ENCODE measurements around the gene DDX47.
"Not testable (repeated sequence)": the region's sequence is repeated elsewhere in the genome, so short reads cannot be mapped to it uniquely, and the experiment has no call there.

DDX47 gene

GRCh38 chr12:12823300-12823699 is 10.2 kb downstream of the DDX47 start:
- DNase-seq, result no peak

GRCh38 chr12:12823811-12824210 is 10.7 kb downstream of the DDX47 start:
- DNase-seq, result no peak

- no peak for DNase-seq
These were observed 22.4 kb downstream of the DDX47 start for GRCh38 chr12:12835378-12836146.

GRCh38 chr12:12836571-12836970 is 23.4 kb downstream of the DDX47 start:
- no peak for DNase-seq

GRCh38 chr12:12837025-12837812 is 24.1 kb downstream of the DDX47 start:
- DNase-seq, result peak; percentile 59 to 70 (median 69)

GRCh38 chr12:12837813-12838153 is 24.6 kb downstream of the DDX47 start:
- DNase-seq, result no peak

GRCh38 chr12:12839003-12839395 is 25.9 kb downstream of the DDX47 start:
- DNase-seq, result no peak

GRCh38 chr12:12839439-12839838 is 26.3 kb downstream of the DDX47 start:
- DNase-seq, result not testable (repeated sequence)

- DNase-seq, result no peak
These were observed 26.9 kb downstream of the DDX47 start for GRCh38 chr12:12839873-12840579.

- DNase-seq, result no peak
These were observed 27.4 kb downstream of the DDX47 start for GRCh38 chr12:12840580-12840899.

GRCh38 chr12:12841428-12841827 is 28.3 kb downstream of the DDX47 start:
- not testable (repeated sequence) for DNase-seq

GRCh38 chr12:12845794-12846243 is 32.7 kb downstream of the DDX47 start:
- DNase-seq, result no peak

GRCh38 chr12:12846780-12847179 is 33.6 kb downstream of the DDX47 start:
- DNase-seq, result not testable (repeated sequence)

- DNase-seq, result no peak
These were observed 40.3 kb downstream of the DDX47 start for GRCh38 chr12:12853435-12853834.

- no peak for DNase-seq
These were observed 46.5 kb downstream of the DDX47 start for GRCh38 chr12:12859690-12860089.

- DNase-seq, result no peak
These were observed 51.1 kb downstream of the DDX47 start for GRCh38 chr12:12864243-12864642.

- DNase-seq, result no peak
These were observed 55.5 kb downstream of the DDX47 start for GRCh38 chr12:12868477-12869235.

- DNase-seq, result no peak
These were observed 57.3 kb downstream of the DDX47 start for GRCh38 chr12:12870465-12870864.

- DNase-seq, result no peak
These were observed 58.5 kb downstream of the DDX47 start for GRCh38 chr12:12871587-12872138.

- DNase-seq, result no peak
These were observed 59.2 kb downstream of the DDX47 start for GRCh38 chr12:12872139-12872933.

- no peak for DNase-seq
These were observed 59.8 kb downstream of the DDX47 start for GRCh38 chr12:12872934-12873275.

- peak in 2 of 3 donors; percentile 26 to 42 for DNase-seq
These were observed 60.9 kb downstream of the DDX47 start for GRCh38 chr12:12874029-12874428.

Measured in suppressor macrophage treated with lipopolysaccharide for 1 hour (primary cell).